GM21619 (cell line): ENCODE data around the gene TMEM218.
A peak's percentile ranks its signal among the peaks of the same experiment; 100 is the strongest.

Source experiments
- ATAC-seq: cut with Tn5 transposase; IDR thresholded peaks from one replicate; pipeline ENCODE4 v1.9.1; 2021; ENCODE audit not compliant: unreplicated experiment

TMEM218 gene

GRCh38 chr11:125076378-125076945, 35.0 kb downstream of the TMEM218 start:
- no peak for ATAC-seq

- ATAC-seq = no peak
Observed at GRCh38 chr11:125075900-125076317, 35.5 kb downstream of the TMEM218 start.

- no peak for ATAC-seq
Observed at GRCh38 chr11:125075242-125075625, 36.2 kb downstream of the TMEM218 start.

GRCh38 chr11:125074511-125075241, 36.8 kb downstream of the TMEM218 start:
- ATAC-seq = no peak

GRCh38 chr11:125073616-125074483, 37.6 kb downstream of the TMEM218 start:
- no peak for ATAC-seq

- no peak for ATAC-seq
Observed at GRCh38 chr11:125072961-125073590, 38.4 kb downstream of the TMEM218 start.

- peak; percentile 75 for ATAC-seq
Observed at GRCh38 chr11:125072218-125072960, 39.0 kb downstream of the TMEM218 start.

GRCh38 chr11:125071846-125072217, 39.6 kb downstream of the TMEM218 start:
- ATAC-seq = no peak

- ATAC-seq = no peak
Observed at GRCh38 chr11:125071435-125071834, 40.0 kb downstream of the TMEM218 start.

GRCh38 chr11:125070699-125071254, 40.6 kb downstream of the TMEM218 start:
- ATAC-seq = peak; percentile 67

- ATAC-seq = no peak
Observed at GRCh38 chr11:125069796-125070195, 41.6 kb downstream of the TMEM218 start.

GRCh38 chr11:125069008-125069407, 42.4 kb downstream of the TMEM218 start:
- no peak for ATAC-seq

- no peak for ATAC-seq
Observed at GRCh38 chr11:125068368-125068767, 43.1 kb downstream of the TMEM218 start.

- ATAC-seq = no peak
Observed at GRCh38 chr11:125064070-125064469, 47.4 kb downstream of the TMEM218 start.

GRCh38 chr11:125063429-125064043, 47.9 kb downstream of the TMEM218 start:
- peak; percentile 22 for ATAC-seq

GRCh38 chr11:125062931-125063428, 48.4 kb downstream of the TMEM218 start, which contains the start of gene SLC37A2:
Gene SLC37A2 (plus strand): TSS chr11:125063305. CDS start chr11:125063368, 63 bp downstream.
- peak; percentile 91 for ATAC-seq

GRCh38 chr11:125062218-125062930, 49.1 kb downstream of the TMEM218 start:
- ATAC-seq = peak; percentile 2

GRCh38 chr11:125061281-125061680, 50.1 kb downstream of the TMEM218 start:
- ATAC-seq = no peak

GRCh38 chr11:125057693-125058016, 53.8 kb downstream of the TMEM218 start:
- ATAC-seq = no peak
